Astrocyte (in vitro differentiated cells and primary cell): ENCODE data around the gene FILIP1L.

Experiments
- EZH2 ChIP-seq: IDR thresholded peaks from 2 replicates; pipeline ENCODE4 v1.6.1; 2012; ENCODE audit warnings: mild to moderate bottlenecking, low read length, inconsistent platforms; ENCODE audit not compliant: insufficient read depth
- TF ChIP-seq, protein P1 (sequence below): IDR thresholded peaks from 2 replicates; pipeline ENCODE4 v1.5.1; 2011; ENCODE audit warnings: low read depth, mild to moderate bottlenecking, inconsistent platforms, low read length, moderate library complexity; ENCODE audit not compliant: insufficient read depth

- TF ChIP-seq, protein P1, sequence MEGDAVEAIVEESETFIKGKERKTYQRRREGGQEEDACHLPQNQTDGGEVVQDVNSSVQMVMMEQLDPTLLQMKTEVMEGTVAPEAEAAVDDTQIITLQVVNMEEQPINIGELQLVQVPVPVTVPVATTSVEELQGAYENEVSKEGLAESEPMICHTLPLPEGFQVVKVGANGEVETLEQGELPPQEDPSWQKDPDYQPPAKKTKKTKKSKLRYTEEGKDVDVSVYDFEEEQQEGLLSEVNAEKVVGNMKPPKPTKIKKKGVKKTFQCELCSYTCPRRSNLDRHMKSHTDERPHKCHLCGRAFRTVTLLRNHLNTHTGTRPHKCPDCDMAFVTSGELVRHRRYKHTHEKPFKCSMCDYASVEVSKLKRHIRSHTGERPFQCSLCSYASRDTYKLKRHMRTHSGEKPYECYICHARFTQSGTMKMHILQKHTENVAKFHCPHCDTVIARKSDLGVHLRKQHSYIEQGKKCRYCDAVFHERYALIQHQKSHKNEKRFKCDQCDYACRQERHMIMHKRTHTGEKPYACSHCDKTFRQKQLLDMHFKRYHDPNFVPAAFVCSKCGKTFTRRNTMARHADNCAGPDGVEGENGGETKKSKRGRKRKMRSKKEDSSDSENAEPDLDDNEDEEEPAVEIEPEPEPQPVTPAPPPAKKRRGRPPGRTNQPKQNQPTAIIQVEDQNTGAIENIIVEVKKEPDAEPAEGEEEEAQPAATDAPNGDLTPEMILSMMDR, result no peak
- TF ChIP-seq EZH2, result no peak
Observed at GRCh38 chr3:100079328-100079727, 35.0 kb downstream of the FILIP1L start.
